Activated CD4-positive, alpha-beta T cell treated with anti-CD3 and anti-CD28 coated beads, Interleukin-2, amount 50 U/mL, for 16 hours (primary cell): ENCODE results near the gene RGL1.

Experiments
- DNase-seq: peaks from one replicate; pipeline ENCODE4 v3.0.0-alpha.2; 2020

RGL1 gene

GRCh38 chr1:183871142-183871541 is 66.2 kb downstream of the RGL1 start:
- no peak for DNase-seq

- DNase-seq, result no peak
These were observed 66.7 kb downstream of the RGL1 start for GRCh38 chr1:183871601-183872000.

GRCh38 chr1:183872403-183872802 is 67.5 kb downstream of the RGL1 start:
- no peak for DNase-seq

DNA sequence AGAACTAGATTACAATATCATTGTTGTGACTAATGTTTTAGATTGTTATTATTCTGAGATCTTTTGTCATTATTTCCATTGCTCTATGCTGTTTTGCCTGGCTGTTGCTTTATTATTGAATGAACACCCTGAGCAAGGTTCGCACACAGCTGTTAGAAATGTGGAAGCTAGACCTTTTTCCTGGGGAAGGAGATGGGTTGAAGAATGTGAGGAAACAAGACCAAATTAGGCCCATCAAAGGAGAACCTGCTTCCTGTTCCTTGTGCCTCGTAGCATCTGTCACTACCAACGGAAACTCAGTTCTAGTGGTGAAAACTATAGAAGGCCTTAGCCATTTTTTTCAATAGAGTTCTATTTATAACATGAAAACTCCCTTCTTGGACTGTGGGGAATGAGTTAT is 68.7 kb downstream of the RGL1 start:
- no peak for DNase-seq

- DNase-seq, result no peak
These were observed 71.4 kb downstream of the RGL1 start for GRCh38 chr1:183876309-183876708.

DNA sequence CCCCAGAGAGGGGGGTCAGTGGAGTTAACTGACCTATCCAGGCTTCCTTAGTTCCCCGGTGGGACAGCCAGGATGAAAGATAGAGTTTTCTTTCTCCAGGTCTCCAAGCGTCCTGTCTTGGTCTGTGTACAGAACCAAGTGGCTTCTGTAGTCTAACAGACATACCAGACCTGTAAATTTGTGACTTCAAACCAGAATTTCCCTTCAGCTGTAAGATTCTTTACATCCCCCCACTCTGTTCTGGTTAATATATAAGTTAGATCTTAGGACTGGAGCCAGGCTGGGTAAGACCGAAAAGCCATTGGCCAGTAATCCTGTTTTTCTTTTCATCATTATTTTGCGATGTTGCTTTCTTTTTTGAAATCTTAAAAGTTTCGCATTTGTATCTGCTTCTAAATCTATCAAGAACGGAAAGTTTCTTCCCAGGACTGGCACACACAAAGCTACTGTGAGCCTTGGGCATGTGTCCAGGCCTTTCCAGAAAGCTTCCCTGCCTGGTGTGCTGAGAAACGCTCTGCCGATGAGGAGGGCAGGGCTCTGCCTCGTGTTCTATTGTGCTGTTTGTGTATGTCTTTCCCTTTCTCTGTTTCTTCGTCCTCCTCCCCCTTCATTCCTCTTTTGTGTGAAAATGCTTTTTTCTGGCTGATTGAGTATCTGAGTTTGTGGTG is 72.3 kb downstream of the RGL1 start:
- DNase-seq, result no peak

DNA sequence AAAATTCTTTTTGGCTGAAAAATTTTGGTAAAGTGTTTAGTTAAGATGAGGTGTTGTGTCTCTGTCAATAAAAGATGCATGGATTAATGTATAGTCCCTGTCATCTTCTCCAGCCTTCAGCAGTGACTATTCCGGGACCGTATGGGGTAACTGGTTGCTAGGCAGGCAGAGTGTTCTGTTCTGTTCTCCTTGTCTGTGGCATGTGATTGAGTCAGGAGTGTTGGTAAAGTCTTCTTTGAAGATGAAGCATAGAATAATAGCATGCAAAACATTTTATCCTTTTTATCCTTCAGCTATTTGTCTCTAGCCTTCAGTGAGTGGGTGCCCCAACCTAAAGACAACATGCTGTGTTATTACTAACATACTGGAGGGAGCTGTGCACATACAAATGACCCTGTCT is 74.6 kb downstream of the RGL1 start:
- no peak for DNase-seq

DNA sequence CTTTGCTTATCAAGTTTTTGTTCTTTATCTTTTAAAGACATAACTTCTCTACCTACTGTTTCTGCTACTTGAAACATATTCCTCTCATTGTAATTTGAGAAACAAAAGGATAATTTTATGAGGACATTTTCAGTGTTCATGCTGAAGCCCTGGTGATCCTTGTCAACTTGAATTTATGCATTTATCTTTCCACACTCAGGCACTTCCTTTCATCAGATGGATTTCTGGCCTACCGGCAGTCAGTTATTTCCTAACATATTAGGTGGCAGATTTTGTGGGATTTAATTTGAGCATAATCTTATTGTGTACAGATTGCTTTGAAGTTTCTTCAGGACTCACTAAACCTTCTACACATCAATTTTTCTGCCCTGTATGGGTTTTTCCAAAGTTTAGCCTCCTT is 75.0 kb downstream of the RGL1 start:
- DNase-seq, result no peak

DNA sequence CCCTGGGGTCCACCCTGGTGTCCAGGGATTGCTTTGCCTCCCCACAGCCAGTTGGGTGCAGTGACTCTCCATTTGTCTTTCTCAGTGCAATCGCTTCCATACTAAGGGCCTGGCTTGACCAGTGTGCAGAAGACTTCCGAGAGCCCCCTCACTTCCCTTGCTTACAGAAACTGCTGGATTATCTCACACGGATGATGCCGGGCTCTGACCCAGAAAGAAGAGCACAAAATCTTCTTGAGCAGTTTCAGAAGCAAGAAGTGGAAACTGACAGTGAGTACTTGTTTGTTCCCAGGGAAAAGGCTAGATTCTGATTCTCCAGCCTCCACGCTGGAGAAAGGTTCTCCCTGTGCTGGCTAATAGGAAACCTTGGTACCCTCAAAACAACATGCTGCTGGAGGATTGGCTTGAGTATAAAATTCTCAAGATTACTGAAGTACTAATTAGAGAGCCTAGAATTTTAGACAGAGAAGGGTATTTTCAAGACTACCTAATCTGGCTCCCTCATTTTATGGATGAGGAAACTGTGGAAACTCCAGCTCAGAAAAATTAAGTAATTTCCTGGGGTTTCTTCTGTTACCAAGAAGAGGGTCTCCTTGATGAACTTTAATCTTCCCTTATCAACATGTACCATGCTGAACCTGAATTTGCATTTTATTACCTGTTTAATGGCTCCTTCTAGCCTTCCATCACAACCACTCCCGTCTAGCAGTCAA is 75.8 kb downstream of the RGL1 start:
- no peak for DNase-seq

DNA sequence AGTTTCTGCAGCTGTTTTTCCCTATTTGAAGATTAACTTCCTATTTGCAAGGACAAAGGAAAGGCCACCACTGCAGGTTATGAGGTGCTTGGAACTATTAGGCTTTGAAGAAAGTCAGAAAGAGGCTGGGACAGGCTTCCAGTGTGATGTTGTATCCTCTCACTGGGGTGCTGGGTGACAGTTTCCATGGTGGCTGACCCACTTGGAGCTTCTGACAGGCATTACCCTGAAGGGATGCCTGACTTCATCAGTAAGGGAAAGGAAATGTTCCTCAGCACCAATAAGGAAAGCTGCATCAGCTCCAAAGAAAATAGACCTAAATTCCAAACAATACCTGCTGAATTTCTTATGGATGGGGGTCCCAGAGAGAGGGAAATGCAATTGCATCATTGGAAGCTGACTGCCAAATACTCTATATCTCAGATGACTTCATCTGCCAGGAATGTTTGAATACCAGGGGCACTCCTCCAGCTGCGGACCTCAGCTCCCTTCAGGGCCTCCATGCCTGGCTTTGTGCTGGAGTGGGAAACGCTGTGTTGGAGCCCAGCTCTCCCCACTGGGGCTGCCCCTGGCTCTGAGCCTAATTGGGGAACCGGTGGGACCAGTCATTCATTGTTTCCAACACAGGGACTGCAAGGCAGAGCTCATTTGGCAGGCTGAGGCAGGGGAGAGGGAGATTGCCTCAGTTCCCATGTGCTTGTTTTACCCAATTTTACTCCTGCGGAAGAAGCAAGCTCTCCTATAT is 76.6 kb downstream of the RGL1 start:
- DNase-seq, result no peak

- no peak for DNase-seq
These were observed 77.6 kb downstream of the RGL1 start for GRCh38 chr1:183882335-183883167.

DNA sequence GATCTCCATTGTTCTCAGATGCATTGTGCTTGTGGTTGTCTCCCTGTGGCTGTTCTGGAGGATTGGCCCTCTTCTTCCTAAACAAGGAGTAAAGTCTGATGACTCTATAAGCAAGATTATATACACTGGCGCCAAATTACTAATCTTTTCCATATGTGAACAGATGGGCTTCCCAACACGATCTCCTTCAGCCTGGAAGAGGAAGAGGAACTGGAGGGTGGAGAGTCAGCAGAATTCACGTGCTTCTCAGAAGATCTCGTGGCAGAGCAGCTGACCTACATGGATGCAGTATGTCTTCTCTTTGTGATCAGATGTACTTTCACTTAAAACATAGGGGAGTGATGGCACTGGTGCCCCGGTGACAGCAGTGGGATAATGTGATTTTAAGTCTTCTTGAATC is 78.7 kb downstream of the RGL1 start:
- no peak for DNase-seq

DNA sequence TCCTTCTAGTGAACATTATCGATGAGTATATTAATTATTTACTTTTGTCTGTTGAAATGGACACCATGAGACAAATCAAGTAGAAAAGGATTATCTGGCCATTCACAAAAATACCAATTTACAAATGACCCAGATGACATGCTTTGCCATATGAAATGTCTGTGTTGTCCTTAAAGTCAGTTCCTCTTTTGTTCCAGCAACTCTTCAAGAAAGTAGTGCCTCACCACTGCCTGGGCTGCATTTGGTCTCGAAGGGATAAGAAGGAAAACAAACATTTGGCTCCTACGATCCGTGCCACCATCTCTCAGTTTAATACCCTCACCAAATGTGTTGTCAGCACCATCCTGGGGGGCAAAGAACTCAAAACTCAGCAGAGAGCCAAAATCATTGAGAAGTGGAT is 79.6 kb downstream of the RGL1 start:
- no peak for DNase-seq

DNA sequence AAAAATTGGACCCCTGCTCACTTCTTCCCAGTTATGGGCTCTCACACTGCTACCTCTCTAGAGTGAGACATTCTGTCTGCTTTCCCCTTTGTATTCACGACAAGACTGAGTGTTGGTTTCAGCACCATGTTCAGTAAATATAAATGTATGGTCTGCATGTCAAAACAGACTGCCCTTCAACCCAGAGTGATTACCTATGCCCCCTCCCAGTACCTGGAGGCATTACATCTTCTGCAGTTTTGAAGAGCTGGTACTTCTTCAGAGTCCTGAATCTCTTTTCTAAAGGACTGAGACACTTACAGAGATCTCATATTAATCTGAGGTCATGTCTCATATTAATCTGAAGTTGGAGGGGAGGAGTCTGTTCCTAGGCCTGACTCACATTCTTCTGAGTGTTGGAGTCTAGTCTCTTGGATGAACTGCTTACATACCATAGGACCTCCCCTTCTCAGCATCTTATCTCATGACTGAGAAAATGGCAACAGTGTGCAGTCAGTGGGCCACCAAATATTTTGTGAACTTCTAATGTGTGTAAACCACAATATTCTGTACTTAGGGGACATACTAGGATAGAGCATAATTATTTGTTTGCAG is 80.3 kb downstream of the RGL1 start:
- DNase-seq, result no peak

DNA sequence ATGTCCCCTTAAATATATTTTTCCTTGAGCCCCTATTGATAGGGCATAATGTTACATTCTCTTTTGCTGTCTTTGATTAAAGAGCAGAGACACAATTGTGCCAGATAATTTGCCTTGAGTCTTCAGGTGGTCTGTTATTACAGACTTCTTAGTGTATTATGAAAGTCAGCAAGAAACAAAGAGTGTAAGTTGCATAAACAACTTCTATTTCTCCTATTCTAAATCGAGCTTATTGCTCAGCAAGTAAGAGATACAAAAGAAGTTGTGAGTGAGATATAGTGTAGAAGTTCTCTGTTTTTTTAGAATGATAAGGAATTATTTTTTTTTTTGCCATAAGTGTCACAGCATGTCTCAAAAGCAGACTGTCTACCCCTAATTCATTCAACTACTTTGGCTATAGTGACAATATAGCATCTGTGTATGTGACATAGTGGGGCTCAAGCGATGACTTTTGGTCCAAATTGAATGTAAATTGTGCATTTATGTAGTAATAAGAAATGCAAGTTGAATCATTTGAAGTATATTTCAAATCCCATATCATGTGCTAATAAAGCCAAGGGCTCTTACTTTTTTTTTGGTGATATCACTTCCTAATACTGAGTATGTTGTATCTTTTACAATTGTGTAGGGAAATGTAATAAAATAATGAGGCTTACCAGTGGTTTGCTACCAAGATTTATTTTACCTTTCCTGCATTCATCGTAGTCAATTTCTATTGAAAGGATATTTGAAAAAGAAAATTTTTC is 81.3 kb downstream of the RGL1 start:
- no peak for DNase-seq

GRCh38 chr1:183886853-183887252 is 81.9 kb downstream of the RGL1 start:
- no peak for DNase-seq

DNA sequence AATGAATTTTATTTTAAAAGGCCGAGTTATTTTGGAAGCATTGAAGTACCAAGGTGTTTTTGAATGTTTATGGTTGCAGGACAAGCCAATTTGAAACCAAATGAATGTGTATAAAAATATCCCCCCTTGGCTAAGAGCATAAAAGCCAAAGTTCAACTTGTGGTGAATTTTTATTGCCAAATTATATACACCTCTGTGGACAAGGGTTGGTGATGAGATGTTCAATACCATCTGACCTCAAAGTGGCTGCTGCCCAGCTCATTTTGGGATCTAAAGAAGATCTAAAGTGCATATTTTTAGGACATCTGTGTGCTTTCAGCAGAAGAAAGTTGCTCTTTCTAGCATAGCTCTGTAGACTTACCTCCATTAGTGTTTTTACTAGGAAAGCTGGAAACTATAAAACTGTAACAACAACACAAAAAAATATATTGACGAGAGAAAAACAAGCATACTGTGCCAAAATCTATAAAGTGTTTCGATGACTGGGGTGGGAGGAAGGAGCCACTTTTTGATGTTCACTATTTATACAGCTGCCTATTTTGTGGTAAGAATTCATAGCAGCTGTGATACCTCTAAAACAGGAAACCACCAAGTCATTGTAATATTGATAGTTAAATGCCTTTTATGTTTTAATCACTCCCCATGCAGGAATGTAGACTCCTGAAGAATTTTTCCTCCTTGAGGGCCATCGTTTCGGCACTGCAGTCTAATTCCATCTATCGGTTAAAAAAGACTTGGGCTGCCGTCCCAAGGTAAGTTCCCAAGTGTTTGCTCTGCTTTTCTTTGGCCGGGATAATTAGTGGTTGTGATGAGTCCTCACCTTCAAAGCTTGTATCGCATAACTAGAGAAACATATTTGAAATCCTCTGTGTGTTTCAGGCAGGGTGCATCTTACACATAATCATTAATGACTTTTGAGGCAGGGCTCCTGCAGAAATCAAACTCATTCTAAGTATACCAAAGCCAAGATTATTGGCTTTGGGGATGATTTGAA is 83.2 kb downstream of the RGL1 start:
- DNase-seq, result no peak

DNA sequence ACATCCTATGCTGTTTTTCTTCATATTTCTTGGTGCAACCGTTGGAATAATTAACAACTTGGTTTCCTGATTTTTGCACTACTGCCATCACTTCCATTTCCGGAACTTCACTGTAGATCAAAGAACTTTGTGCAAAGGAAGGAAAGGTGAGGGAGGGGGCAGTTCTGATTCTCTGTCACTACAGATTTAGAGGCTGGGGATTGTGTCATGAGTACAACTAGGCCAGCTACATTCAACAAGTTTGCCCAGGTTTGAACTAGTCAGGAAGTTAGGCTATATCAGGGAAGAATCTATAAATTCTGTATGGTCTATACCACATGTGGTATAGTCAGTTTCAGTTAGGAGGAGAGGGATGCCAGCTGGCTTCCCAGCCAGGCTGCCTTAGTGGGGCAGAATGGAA is 84.2 kb downstream of the RGL1 start:
- no peak for DNase-seq

- no peak for DNase-seq
These were observed 86.4 kb downstream of the RGL1 start for GRCh38 chr1:183891158-183891856.

DNA sequence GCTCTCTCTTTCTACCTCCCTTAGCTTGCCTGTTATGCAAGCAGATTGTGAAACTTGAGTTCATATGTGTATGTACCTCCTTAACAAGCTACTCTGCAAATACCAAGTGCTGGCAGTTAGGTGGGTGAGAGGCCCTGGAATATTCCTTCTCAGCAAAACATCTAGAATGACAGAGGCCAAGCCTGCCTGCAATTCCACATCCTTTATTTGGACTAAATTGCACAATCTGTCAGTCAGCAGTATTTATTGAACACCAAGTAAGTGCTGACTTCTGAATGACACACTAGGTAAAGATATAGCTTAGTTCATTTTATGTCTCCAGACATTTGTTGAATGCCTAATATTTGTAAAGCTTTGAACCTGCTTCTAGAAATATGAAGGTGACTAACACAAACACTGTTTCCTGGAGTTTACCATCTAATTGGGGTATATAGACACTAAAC is 87.5 kb downstream of the RGL1 start:
- no peak for DNase-seq
